Endodermal cell (in vitro differentiated cells): ENCODE data around the gene PNPT1. TPM values are rescaled to one million over a fixed set of nuclear protein-coding genes. Genes with fewer than 3 reads are reported as not detected.

Experiments used
- DNase-seq: peaks from one replicate; pipeline ENCODE4 v3.0.0-alpha.2; 2017
- H3K27ac ChIP-seq: 2 replicates; pipeline ENCODE4 v1.5.1; 2013; ENCODE audit warnings: mild to moderate bottlenecking, low read depth, low read length, moderate library complexity
- H3K27me3 ChIP-seq: 2 replicates; pipeline ENCODE4 v1.6.1; 2013; ENCODE audit warnings: mild to moderate bottlenecking, low read length, moderate library complexity; ENCODE audit not compliant: insufficient read depth, control insufficient read depth, poor library complexity, severe bottlenecking
- H3K36me3 ChIP-seq: 2 replicates; pipeline ENCODE4 v1.7.0; 2013; ENCODE audit warnings: mild to moderate bottlenecking, low read length, moderate library complexity; ENCODE audit not compliant: control insufficient read depth, insufficient read depth
- H3K4me1 ChIP-seq: one replicate; pipeline ENCODE4 v1.7.0; 2013; ENCODE audit warnings: low read length; ENCODE audit not compliant: control insufficient read depth, insufficient read depth
- H3K4me3 ChIP-seq: 2 replicates; pipeline ENCODE4 v1.5.1; 2013; ENCODE audit warnings: mild to moderate bottlenecking, low read length, moderate library complexity
- H3K9ac ChIP-seq: 2 replicates; pipeline ENCODE4 v1.6.1; 2013; ENCODE audit warnings: mild to moderate bottlenecking, low read length, moderate library complexity; ENCODE audit not compliant: poor library complexity, severe bottlenecking; ENCODE audit errors: extremely low read depth
- H3K9me3 ChIP-seq: 2 replicates; pipeline ENCODE4 v1.6.1; 2013; ENCODE audit warnings: mild to moderate bottlenecking, low read length, moderate library complexity; ENCODE audit not compliant: control insufficient read depth
- H3K27ac Mint-ChIP-seq: 2 replicates; pipeline ENCODE4 v1.8.0; 2020; ENCODE audit warnings: mixed read lengths
- H3K27me3 Mint-ChIP-seq: 2 replicates; pipeline ENCODE4 v1.8.0; 2021; ENCODE audit warnings: mild to moderate bottlenecking, mixed read lengths; ENCODE audit not compliant: insufficient read depth
- H3K36me3 Mint-ChIP-seq: 2 replicates; pipeline ENCODE4 v1.8.0; 2020; ENCODE audit warnings: low read depth, mixed read lengths
- H3K4me1 Mint-ChIP-seq: 2 replicates; pipeline ENCODE4 v1.8.0; 2020; ENCODE audit warnings: mixed read lengths
- H3K4me3 Mint-ChIP-seq: 2 replicates; pipeline ENCODE4 v1.8.0; 2020; ENCODE audit warnings: mild to moderate bottlenecking, moderate library complexity, mixed read lengths
- H3K9me3 Mint-ChIP-seq: 2 replicates; pipeline ENCODE4 v1.8.0; 2020; ENCODE audit warnings: mild to moderate bottlenecking, mixed read lengths
- CTCF ChIP-seq: fragments of 200-600 bp; sonication (generic); conservative IDR thresholded peaks from 2 replicates; pipeline ENCODE4 v1.5.0; 2021; ENCODE audit warnings: antibody characterized with exemption, mild to moderate bottlenecking
- WGBS, 2 experiments: methylation state at CpG; one replicate each; pipeline versions ENCODE4 v1.1.5 to v1.1.7; 2013; ENCODE audit warnings: missing lambda C conversion rate in 2 of 2, mixed read lengths in 1 of 2; ENCODE audit not compliant: insufficient coverage in 1 of 2, insufficient read length in 1 of 2; 5-methylcytosine and 5-hydroxymethylcytosine counted together
- total RNA-seq, 2 donors: library from RNA; stranded (reverse); fragmentation: NEBNext Ultra II Directional in 1 of 2; extraction: Animal tissue kit (Norgen Biotek cat#: 25700) in 1 of 2; gene quantifications; 2 replicates in 1 of 2; 3 replicates in 1 of 2; pipeline ENCODE4 v1.2.1, GENCODE V29; 2021

PNPT1 gene
- total RNA-seq, 2 donors from 2014 or later, result 42.1 TPM

GRCh38 chr2:55618025-55618274 is 75.7 kb downstream of the PNPT1 start:
- Mint-ChIP-seq H3K4me1 (peaks cover 39% of the 10 kb centered on the region), H3K9me3 (peaks cover 2% of the 10 kb centered on the region)

GRCh38 chr2:55617175-55618024 is 76.2 kb downstream of the PNPT1 start, which contains the start of gene PPP4R3B:
Gene PPP4R3B (minus strand): TSS chr2:55617622. CDS start chr2:55617285, 337 bp downstream.
- peak; percentile 100 for DNase-seq
- peak; percentile 59 for TF ChIP-seq CTCF
- Histone ChIP-seq H3K27me3 (no peaks in the 10 kb centered on the region), H3K4me1 (peaks cover 9% of the 10 kb centered on the region), H3K27ac (peak within 1 kb of the TSS; percentile 91), H3K36me3 (peaks cover 28% of the 10 kb centered on the region), H3K9ac (peak within 1 kb of the TSS; percentile 97), H3K4me3 (peak within 1 kb of the TSS; percentile 100), H3K9me3 (no peaks in the 10 kb centered on the region)
- no peak within 1 kb of the TSS for H3K4me3 Mint-ChIP-seq
- 0 to 2% methylated on average over 21 to 82 of the region's 82 CpGs for WGBS, 2 experiments
- peaks cover 33% of the 10 kb centered on the region for H3K4me1 Mint-ChIP-seq
- no peak within 1 kb of the TSS for H3K27ac Mint-ChIP-seq
- H3K27me3 Mint-ChIP-seq, result no peaks in the 10 kb centered on the region
- peaks cover 5% of the 10 kb centered on the region for H3K9me3 Mint-ChIP-seq
- H3K36me3 Mint-ChIP-seq, result peaks cover 18% of the 10 kb centered on the region

More at GRCh38 chr2:55618025-55618274, 75.7 kb downstream of the PNPT1 start:
- peak overlapping the region; percentile 97 for H3K9ac ChIP-seq
- TF ChIP-seq CTCF, result no peak
- Mint-ChIP-seq H3K36me3 (peaks cover 13% of the 10 kb centered on the region), H3K4me3 (no peak overlapping the region), H3K27me3 (no peaks in the 10 kb centered on the region), H3K27ac (no peak overlapping the region)
- H3K4me3 ChIP-seq, result peak overlapping the region; percentile 100
- H3K27me3 ChIP-seq, result no peaks in the 10 kb centered on the region
- peaks cover 24% of the 10 kb centered on the region for H3K36me3 ChIP-seq
- WGBS, 2 experiments, result 0% methylated on average over 10 of the region's 10 CpGs
- H3K9me3 ChIP-seq, result no peaks in the 10 kb centered on the region
- peak overlapping the region; percentile 77 for H3K27ac ChIP-seq
- peaks cover 11% of the 10 kb centered on the region for H3K4me1 ChIP-seq
- DNase-seq, result no peak

- H3K27ac ChIP-seq, result peak overlapping the region; percentile 91
- H3K36me3 ChIP-seq, result peaks cover 36% of the 10 kb centered on the region
- Mint-ChIP-seq H3K27me3 (no peaks in the 10 kb centered on the region), H3K36me3 (peaks cover 26% of the 10 kb centered on the region), H3K9me3 (peaks cover 5% of the 10 kb centered on the region), H3K4me3 (no peak overlapping the region), H3K27ac (no peak overlapping the region), H3K4me1 (peaks cover 26% of the 10 kb centered on the region)
- peak overlapping the region; percentile 97 for H3K9ac ChIP-seq
- peaks cover 2% of the 10 kb centered on the region for H3K4me1 ChIP-seq
- WGBS, 2 experiments, result 0% methylated on average over 12 to 21 of the region's 24 CpGs
- H3K9me3 ChIP-seq, result no peaks in the 10 kb centered on the region
- no peak for TF ChIP-seq CTCF
- H3K27me3 ChIP-seq, result no peaks in the 10 kb centered on the region
- H3K4me3 ChIP-seq, result peak overlapping the region; percentile 100
- DNase-seq, result peak; percentile 63
These were observed 77.0 kb downstream of the PNPT1 start for GRCh38 chr2:55616551-55617174.
